Activated naive CD8-positive, alpha-beta T cell treated with anti-CD3 and anti-CD28 coated beads for 36 hours (primary cell): ENCODE data around the gene RASL11A. TPM values are rescaled to one million over a fixed set of nuclear protein-coding genes. Genes with fewer than 3 reads are reported as not detected.

Experiments
- total RNA-seq, 2 experiments: library from RNA; stranded (reverse); gene quantifications; one replicate each; pipeline ENCODE4 v1.2.3, GENCODE V29; 2021

The RASL11A gene
- total RNA-seq, 2 experiments from 2014 or later: 2.0 to 3.0 TPM

Other genes starting within 250 kb of the RASL11A start
- 10 to 100 TPM; 48.4 to 48.9 TPM for gene USP12, start 99.0 kb upstream of the RASL11A start, total RNA-seq
- gene RPL21, start 19.3 kb upstream of the RASL11A start, total RNA-seq: 1,000 to 10,000 TPM; 1,357 to 1,413 TPM
- 100 to 1,000 TPM; 284 to 285 TPM for gene GTF3A, start 153.8 kb downstream of the RASL11A start, total RNA-seq
- 10 to 100 TPM; 28.7 to 30.4 TPM for gene MTIF3, start 179.7 kb downstream of the RASL11A start, total RNA-seq